ENCODE data around the gene FOXB1. TPM values are rescaled to one million over a fixed set of nuclear protein-coding genes. Genes with fewer than 3 reads are reported as not detected.

The FOXB1 gene
- total and polyA plus RNA-seq, 12 donors = not detected

DNA sequence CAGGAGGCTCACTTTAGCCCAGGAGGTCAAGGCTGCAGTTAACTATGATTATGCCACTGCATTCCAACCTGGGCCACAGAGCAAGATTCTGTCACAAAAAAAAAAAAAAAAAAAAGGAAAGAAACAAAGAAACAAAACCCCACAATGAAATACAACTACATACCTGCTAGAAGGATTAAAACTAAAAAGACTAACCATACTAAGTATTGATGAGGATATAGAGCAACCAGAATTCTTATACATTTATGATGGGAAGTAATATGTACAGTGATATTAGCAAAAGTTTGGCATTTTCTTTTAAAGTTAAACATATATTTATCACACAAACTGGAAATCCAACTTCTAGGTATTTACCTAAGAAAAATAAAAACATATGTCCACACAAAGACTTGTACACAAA lies 40.2 kb upstream of the FOXB1 start:
- H3K4me1 ChIP-seq = no peaks in the 10 kb centered on the region
- no peaks in the 10 kb centered on the region for H3K36me3 ChIP-seq
- H3K9me3 ChIP-seq = peaks cover 0 to 67% (median 28%) of the 10 kb centered on the region in 11 donors
- no peak overlapping the region for H3K27ac ChIP-seq
- H3K4me3 ChIP-seq = no peak overlapping the region
- peaks cover 0 to 3% (median 0%) of the 10 kb centered on the region in 7 donors for H3K27me3 ChIP-seq
- TF ChIP-seq, protein P1, sequence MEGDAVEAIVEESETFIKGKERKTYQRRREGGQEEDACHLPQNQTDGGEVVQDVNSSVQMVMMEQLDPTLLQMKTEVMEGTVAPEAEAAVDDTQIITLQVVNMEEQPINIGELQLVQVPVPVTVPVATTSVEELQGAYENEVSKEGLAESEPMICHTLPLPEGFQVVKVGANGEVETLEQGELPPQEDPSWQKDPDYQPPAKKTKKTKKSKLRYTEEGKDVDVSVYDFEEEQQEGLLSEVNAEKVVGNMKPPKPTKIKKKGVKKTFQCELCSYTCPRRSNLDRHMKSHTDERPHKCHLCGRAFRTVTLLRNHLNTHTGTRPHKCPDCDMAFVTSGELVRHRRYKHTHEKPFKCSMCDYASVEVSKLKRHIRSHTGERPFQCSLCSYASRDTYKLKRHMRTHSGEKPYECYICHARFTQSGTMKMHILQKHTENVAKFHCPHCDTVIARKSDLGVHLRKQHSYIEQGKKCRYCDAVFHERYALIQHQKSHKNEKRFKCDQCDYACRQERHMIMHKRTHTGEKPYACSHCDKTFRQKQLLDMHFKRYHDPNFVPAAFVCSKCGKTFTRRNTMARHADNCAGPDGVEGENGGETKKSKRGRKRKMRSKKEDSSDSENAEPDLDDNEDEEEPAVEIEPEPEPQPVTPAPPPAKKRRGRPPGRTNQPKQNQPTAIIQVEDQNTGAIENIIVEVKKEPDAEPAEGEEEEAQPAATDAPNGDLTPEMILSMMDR (IDR thresholded peaks at IDR 0.05) = no peak
- ATAC-seq (no peak), DNase-seq (no peak)
- intact Hi-C loops (cut with DNase I) = no loop called here

DNA sequence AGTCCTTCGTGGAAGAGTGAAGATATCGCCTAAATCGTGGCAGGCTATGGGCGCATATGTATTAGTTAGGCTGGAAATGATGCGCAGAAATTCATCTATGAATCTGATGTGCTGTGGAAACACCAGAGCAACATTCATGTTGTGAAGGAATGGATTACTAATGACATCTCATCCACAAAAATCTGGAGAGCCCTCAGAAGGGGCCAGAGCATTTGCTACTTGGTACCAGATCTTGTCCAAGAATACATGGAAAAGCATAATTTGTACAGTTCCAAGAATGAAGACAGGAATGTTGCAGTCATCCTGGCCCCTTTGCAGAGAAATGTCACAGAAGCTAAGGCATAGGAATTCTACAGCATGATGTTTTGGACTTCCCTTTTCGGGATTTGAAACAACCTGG lies 38.4 kb upstream of the FOXB1 start:
- intact Hi-C loops (cut with DNase I) = no loop called here
- no peak for ATAC-seq
- no peak for DNase-seq
- WGBS, 2 donors = 89% methylated on average over 6 of the region's 6 CpGs
- Histone ChIP-seq H3K27me3 (peaks cover 0 to 8% (median 5%) of the 10 kb centered on the region in 7 donors), H3K27ac (no peak overlapping the region), H3K36me3 (no peaks in the 10 kb centered on the region), H3K9me3 (peaks cover 0 to 49% (median 13%) of the 10 kb centered on the region in 11 donors), H3K4me3 (no peak overlapping the region), H3K4me1 (no peaks in the 10 kb centered on the region)
- TF ChIP-seq, protein P1 (IDR thresholded peaks at IDR 0.05) = no peak

DNA sequence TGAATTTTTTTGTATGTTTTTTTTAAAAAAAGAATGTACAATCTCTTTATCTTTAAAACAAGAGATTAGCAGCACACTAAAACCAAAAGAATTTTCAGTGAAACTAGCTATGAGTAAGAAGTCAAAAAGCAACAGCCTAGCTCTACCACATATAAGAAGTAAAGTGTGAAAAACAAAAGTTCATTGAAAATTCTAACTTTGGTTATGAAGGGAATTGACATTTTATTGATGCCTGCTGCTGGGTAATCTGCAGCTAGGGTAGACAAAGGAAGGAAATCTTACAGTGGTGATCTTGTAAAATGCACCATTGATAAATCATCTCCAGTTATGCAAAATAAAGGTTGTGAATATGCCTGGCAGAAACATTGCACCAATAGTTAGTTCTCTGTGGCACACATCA lies 37.8 kb upstream of the FOXB1 start:
- no peak for ATAC-seq
- TF ChIP-seq, protein P1 (IDR thresholded peaks at IDR 0.05) = no peak
- no peak for DNase-seq
- peaks cover 0 to 8% (median 5%) of the 10 kb centered on the region in 7 donors for H3K27me3 ChIP-seq
- intact Hi-C loops (cut with DNase I) = no loop called here
- H3K27ac ChIP-seq = no peak overlapping the region
- peaks cover 0 to 43% (median 13%) of the 10 kb centered on the region in 11 donors for H3K9me3 ChIP-seq
- no peaks in the 10 kb centered on the region for H3K36me3 ChIP-seq
- H3K4me3 ChIP-seq = no peak overlapping the region
- no peaks in the 10 kb centered on the region for H3K4me1 ChIP-seq

DNA sequence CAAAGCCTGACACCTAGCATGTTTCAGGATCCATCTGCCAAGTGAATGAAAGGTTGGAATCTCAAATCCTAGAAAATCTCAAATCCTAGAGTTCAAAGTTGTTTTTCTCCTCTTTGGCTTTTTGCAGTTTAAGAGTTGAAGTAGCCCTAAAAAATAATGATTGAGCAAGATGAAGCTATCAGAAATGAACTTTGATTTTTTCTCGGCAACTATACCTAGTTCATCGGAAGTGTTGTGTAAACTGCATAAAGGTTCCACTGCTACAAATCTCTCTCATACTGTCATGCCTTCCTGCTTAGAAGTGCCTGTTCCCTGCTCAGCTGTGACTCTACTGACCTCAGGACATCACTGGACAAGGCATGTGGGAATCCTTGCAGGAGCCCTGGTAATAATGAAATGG lies 35.8 kb upstream of the FOXB1 start:
- TF ChIP-seq, protein P1 (IDR thresholded peaks at IDR 0.05) = no peak
- peaks cover 0 to 23% (median 9%) of the 10 kb centered on the region in 11 donors for H3K9me3 ChIP-seq
- no peaks in the 10 kb centered on the region for H3K4me1 ChIP-seq
- H3K27ac ChIP-seq = no peak overlapping the region
- H3K27me3 ChIP-seq = peaks cover 0 to 24% (median 8%) of the 10 kb centered on the region in 7 donors
- no peaks in the 10 kb centered on the region for H3K36me3 ChIP-seq
- no peak for DNase-seq
- 91 to 94% methylated on average over 2 of the region's 2 CpGs for WGBS, 2 donors
- intact Hi-C loops (cut with DNase I) = no loop called here
- no peak for ATAC-seq
- no peak overlapping the region for H3K4me3 ChIP-seq

All from heart right ventricle (tissue), 16 donors.